Smooth muscle cell (in vitro differentiated cells): Measurements from ENCODE around the gene SCN5A. TPM values are rescaled to one million over a fixed set of nuclear protein-coding genes. Genes with fewer than 3 reads are reported as not detected.

Experiments used
- DNase-seq: peaks from one replicate; lab custom pipeline; 2025; ENCODE audit not compliant: unreplicated experiment; lab: John Stamatoyannopoulos, UW
- H2AFZ ChIP-seq: fragments of 200-600 bp; sonication (generic); 2 replicates; pipeline ENCODE4 v1.6.0; 2016; ENCODE audit warnings: antibody characterized with exemption, low read depth, mild to moderate bottlenecking
- H3F3A ChIP-seq: fragments of 200-600 bp; sonication (generic); 2 replicates; pipeline ENCODE4 v1.6.0; 2017; ENCODE audit warnings: antibody characterized with exemption, low read depth
- H3K27ac ChIP-seq: fragments of 200-600 bp; sonication (generic); 2 replicates; pipeline ENCODE4 v1.5.1; 2016; ENCODE audit warnings: low read depth, mild to moderate bottlenecking
- H3K27me3 ChIP-seq: fragments of 200-600 bp; sonication (generic); 2 replicates; pipeline ENCODE4 v1.6.1; 2016; ENCODE audit warnings: low read depth, mild to moderate bottlenecking
- H3K36me3 ChIP-seq: fragments of 200-600 bp; sonication (generic); 2 replicates; pipeline ENCODE4 v1.5.1; 2016; ENCODE audit warnings: low read depth
- H3K4me1 ChIP-seq: fragments of 200-600 bp; sonication (generic); 2 replicates; pipeline ENCODE4 v1.5.1; 2016; ENCODE audit warnings: low read depth
- H3K4me2 ChIP-seq: fragments of 200-600 bp; sonication (generic); 2 replicates; pipeline ENCODE4 v1.6.0; 2016; ENCODE audit warnings: mild to moderate bottlenecking
- H3K4me3 ChIP-seq: fragments of 200-600 bp; sonication (generic); 2 replicates; pipeline ENCODE4 v1.5.1; 2016; ENCODE audit warnings: mild to moderate bottlenecking
- H3K79me2 ChIP-seq: fragments of 200-600 bp; sonication (generic); 2 replicates; pipeline ENCODE4 v1.6.0; 2016; ENCODE audit warnings: low read depth, mild to moderate bottlenecking
- H3K9ac ChIP-seq: fragments of 200-600 bp; sonication (generic); 2 replicates; pipeline ENCODE4 v1.6.0; 2016; ENCODE audit warnings: low read depth
- H3K9me3 ChIP-seq: fragments of 200-600 bp; sonication (generic); replicated peaks from 2 replicates; pipeline ENCODE4 v1.5.1; 2016; ENCODE audit warnings: low read depth
- H4K20me1 ChIP-seq: fragments of 200-600 bp; sonication (generic); 2 replicates; pipeline ENCODE4 v1.6.0; 2016; ENCODE audit warnings: low read depth
- CTCF ChIP-seq: fragments of 200-600 bp; sonication (generic); IDR thresholded peaks from 2 replicates; pipeline ENCODE4 v1.5.1; 2017; ENCODE audit warnings: borderline replicate concordance, mild to moderate bottlenecking, antibody characterized with exemption; ENCODE audit not compliant: insufficient read depth, poor library complexity, severe bottlenecking
- whole genome bisulfite sequencing: methylation state at CpG from one replicate; pipeline ENCODE4 v1.1.7; 2016; ENCODE audit warnings: low lambda C conversion rate; 5-methylcytosine and 5-hydroxymethylcytosine counted together
- polyA plus RNA-seq: library from polyadenylated mRNA; unstranded; fragments of >200 nt; fragmentation: Nextera tagmentation; extraction: Ambion mirVana; gene quantifications from 2 replicates; pipeline ENCODE4 v1.2.1, GENCODE V29; 2016
- total RNA-seq: library from RNA; depleted of rRNA; stranded (reverse); fragments of >200 nt; gene quantifications from 2 replicates; pipeline ENCODE4 v1.2.3, GENCODE V29; 2014

Gene SCN5A
- total and polyA plus RNA-seq, 2 experiments from 2014 or later, result 0.93 to 3.4 TPM

GRCh38 chr3:38597502-38598060, 51.9 kb downstream of the SCN5A start:
- Histone ChIP-seq H3K4me1 (no peaks in the 10 kb centered on the region), H3K27ac (no peak overlapping the region), H2AFZ (no peak overlapping the region), H3K36me3 (no peaks in the 10 kb centered on the region), H3K27me3 (no peaks in the 10 kb centered on the region), H3K4me2 (no peak overlapping the region), H3K4me3 (no peak overlapping the region), H3K79me2 (no peaks in the 10 kb centered on the region), H4K20me1 (no peaks in the 10 kb centered on the region), H3K9ac (no peak overlapping the region), H3K9me3 (no peaks in the 10 kb centered on the region), H3F3A (no peaks in the 10 kb centered on the region)
- no peak for DNase-seq
- TF ChIP-seq CTCF, result no peak
- WGBS, result 92% methylated on average over 12 of the region's 12 CpGs

DNA sequence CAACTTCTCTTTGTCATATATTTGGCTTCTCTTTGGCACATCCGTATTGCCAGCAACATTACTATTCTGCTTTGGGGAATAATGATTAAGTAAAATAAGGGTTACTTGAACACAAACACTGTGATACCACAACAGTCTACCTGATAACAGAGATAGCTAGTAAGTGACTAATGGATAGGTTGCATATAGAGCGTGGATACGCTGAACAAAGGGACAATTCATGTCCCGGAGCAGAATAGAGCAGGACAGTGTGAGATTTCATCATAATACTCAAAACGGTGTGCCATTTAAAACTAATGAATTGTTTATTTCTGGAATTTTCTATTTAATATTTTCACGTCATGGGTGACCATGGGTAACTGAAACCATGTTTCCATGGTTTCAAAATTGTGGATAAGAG, 54.1 kb downstream of the SCN5A start:
- 82% methylated on average over 6 of the region's 6 CpGs for WGBS
- H3K4me2 ChIP-seq, result no peak overlapping the region
- no peaks in the 10 kb centered on the region for H3K4me1 ChIP-seq
- H3K36me3 ChIP-seq, result no peaks in the 10 kb centered on the region
- no peak overlapping the region for H3K4me3 ChIP-seq
- DNase-seq, result no peak
- H2AFZ ChIP-seq, result no peak overlapping the region
- no peaks in the 10 kb centered on the region for H3K79me2 ChIP-seq
- no peak for TF ChIP-seq CTCF
- H3F3A ChIP-seq, result no peaks in the 10 kb centered on the region
- no peaks in the 10 kb centered on the region for H3K27me3 ChIP-seq
- no peaks in the 10 kb centered on the region for H4K20me1 ChIP-seq
- no peaks in the 10 kb centered on the region for H3K9me3 ChIP-seq
- no peak overlapping the region for H3K27ac ChIP-seq
- no peak overlapping the region for H3K9ac ChIP-seq

GRCh38 chr3:38590521-38590920, 59.0 kb downstream of the SCN5A start:
- no peak overlapping the region for H3K27ac ChIP-seq
- H3K4me1 ChIP-seq, result no peaks in the 10 kb centered on the region
- no peak overlapping the region for H2AFZ ChIP-seq
- no peaks in the 10 kb centered on the region for H3K27me3 ChIP-seq
- 84% methylated on average over 2 of the region's 2 CpGs for WGBS
- no peaks in the 10 kb centered on the region for H3F3A ChIP-seq
- no peak for DNase-seq
- no peak overlapping the region for H3K4me3 ChIP-seq
- H3K9ac ChIP-seq, result no peak overlapping the region
- H3K4me2 ChIP-seq, result no peak overlapping the region
- no peaks in the 10 kb centered on the region for H3K9me3 ChIP-seq
- H3K36me3 ChIP-seq, result no peaks in the 10 kb centered on the region
- H4K20me1 ChIP-seq, result no peaks in the 10 kb centered on the region
- no peaks in the 10 kb centered on the region for H3K79me2 ChIP-seq
- TF ChIP-seq CTCF, result no peak
